ENCODE measurements around the gene HS3ST3B1.

DNA sequence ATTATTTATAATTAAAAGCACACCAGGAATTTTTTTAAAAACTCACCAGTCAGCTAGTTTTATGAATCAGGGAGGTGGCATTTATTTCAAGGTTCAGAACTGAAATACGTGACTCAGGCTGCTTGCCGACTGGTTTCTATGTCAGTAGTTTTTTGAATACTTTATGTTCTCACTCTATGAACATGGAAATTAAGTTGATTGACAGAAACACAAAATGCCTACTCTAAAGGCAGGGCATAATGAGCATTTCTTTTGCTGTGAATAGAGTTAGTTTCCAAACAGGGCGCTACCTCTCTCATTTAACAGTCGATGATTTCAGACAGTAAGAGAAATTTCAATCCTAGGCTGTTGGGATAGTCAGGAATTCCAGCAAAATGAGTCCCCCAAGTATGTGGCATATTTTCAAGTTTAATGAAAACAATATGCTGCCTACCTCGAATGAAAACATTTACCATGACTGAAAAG is 6.7 kb downstream of the HS3ST3B1 start:
- TF ChIP-seq, protein P1, sequence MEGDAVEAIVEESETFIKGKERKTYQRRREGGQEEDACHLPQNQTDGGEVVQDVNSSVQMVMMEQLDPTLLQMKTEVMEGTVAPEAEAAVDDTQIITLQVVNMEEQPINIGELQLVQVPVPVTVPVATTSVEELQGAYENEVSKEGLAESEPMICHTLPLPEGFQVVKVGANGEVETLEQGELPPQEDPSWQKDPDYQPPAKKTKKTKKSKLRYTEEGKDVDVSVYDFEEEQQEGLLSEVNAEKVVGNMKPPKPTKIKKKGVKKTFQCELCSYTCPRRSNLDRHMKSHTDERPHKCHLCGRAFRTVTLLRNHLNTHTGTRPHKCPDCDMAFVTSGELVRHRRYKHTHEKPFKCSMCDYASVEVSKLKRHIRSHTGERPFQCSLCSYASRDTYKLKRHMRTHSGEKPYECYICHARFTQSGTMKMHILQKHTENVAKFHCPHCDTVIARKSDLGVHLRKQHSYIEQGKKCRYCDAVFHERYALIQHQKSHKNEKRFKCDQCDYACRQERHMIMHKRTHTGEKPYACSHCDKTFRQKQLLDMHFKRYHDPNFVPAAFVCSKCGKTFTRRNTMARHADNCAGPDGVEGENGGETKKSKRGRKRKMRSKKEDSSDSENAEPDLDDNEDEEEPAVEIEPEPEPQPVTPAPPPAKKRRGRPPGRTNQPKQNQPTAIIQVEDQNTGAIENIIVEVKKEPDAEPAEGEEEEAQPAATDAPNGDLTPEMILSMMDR (IDR thresholded peaks at IDR 0.05) = no peak
- TF ChIP-seq POLR2AphosphoS5 (IDR thresholded peaks at IDR 0.05) (no peak), POLR2A (IDR thresholded peaks at IDR 0.05; ENCODE audit: low read depth) (no peak), EP300 (IDR thresholded peaks at IDR 0.05) (no peak)

Data from esophagus muscularis mucosa (tissue), 4 donors.